Activated CD8-positive, alpha-beta memory T cell treated with anti-CD3 and anti-CD28 coated beads, Interleukin-2, amount 50 U/mL, for 48 hours (primary cell): Measurements from ENCODE around the gene FAM237A.

Source experiments
- DNase-seq: peaks from one replicate; pipeline ENCODE4 v3.0.0-alpha.2; 2020

Gene FAM237A

DNA sequence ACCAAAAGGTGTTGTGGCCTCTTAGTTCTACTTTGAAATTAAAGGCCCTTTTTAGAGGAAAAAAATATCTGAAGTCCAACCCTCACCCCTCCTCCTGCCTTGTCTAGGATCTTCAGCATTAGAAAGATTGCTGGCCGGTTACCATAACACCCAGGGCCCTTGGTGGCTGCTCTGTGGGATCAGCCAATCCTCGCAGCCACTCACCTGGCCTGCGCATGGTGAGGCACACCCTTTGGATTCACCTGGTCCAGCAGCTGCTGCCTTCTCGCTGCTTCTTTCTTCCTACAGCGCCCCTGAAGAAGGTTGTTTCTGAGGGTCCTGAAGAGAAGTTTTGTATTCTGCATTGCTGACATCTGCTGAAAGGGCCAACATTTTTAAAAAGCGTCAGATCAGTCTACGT lies 50.7 kb downstream of the FAM237A start:
- DNase-seq = no peak

DNA sequence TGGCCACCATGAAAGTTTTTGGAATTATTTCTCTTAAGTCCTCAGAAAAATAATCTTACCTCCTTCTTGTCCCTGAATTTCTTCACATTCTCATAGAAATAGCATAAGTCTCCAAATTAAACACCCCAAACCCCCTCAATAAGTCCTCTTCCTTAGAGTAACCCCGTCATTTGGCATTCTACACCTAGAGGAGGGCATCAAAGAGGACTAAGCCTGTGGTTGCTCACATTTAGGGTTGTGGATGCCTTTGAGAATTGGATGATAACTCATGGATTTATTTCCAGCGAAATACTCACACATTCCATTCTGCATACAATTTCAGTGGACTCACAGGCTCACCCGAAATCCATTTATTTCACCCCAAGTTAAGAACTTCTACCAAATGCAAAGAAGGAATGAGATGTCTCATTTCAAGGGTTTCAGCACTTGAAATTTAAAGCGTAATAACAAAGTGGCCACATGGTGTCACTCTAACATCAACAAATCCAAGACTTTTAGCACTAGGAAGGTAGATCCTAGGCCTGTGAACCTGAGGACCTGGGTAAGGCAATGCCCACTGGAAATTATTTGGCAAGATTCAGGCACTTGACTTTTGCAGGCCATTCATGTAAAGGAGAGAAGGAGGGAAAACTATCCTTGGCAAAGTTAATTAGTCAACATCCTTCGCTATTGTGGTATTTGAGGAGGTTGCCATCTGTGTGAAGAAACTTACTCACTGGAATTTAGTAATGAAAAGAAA lies 51.3 kb downstream of the FAM237A start:
- DNase-seq = no peak

DNA sequence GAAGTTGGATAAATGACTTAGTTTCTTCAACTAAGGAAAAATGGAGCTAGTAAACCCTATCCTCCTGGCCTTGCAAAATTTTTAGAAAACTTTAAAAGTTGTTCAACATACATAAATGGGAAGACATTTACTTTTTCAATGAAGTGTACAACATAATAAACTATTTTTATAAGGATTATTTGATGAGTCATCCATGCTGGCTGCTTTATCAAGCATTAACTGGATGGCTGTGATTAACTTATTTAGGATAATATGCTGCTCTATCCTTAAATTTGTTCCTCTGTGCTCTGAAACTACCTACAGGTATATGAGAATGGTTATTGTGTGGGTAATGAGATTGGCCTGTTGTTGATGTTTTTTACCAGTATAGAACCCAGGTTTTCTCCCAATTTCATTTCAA lies 54.6 kb downstream of the FAM237A start:
- no peak for DNase-seq

DNA sequence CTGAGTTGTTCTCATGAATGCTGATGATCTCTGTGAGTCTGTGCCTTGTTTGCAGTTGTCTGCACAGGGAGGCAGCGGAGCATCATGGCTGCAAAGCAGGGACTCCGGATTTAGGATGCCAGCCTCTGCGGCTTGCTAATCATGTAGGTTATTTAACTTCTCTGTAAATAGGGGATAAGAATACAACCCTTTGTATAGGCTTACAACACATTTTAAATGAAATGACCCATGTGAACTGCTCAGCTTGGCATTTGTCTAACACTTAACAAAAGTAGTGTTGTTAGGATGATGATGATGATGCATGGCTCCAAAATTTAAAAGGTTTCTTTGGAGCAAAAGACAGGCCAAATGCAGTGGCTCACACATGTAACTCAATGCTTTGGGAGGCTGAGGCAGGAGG lies 56.5 kb downstream of the FAM237A start:
- no peak for DNase-seq
